ENCODE measurements around the gene CERS6. TPM values are rescaled to one million over a fixed set of nuclear protein-coding genes. Genes with fewer than 3 reads are reported as not detected.

CERS6 gene
- total RNA-seq, 1 donor, result 20.7 TPM

- peak in 2 of 3 donors; percentile 39 to 78 for DNase-seq (ENCODE audit: low read depth in 2 of 3, low spot score in 2 of 3)
These were observed 231.2 kb downstream of the CERS6 start for GRCh38 chr2:168687314-168687713.

GRCh38 chr2:168690381-168690885, 234.4 kb downstream of the CERS6 start:
- no peak for DNase-seq (ENCODE audit: low read depth in 2 of 3, low spot score in 2 of 3)

- no peak for DNase-seq (ENCODE audit: low read depth in 2 of 3, low spot score in 2 of 3)
These were observed 235.1 kb downstream of the CERS6 start for GRCh38 chr2:168691221-168691620.

GRCh38 chr2:168692132-168692744, 236.2 kb downstream of the CERS6 start:
- DNase-seq (ENCODE audit: low read depth in 2 of 3, low spot score in 2 of 3), result no peak

- DNase-seq (ENCODE audit: low read depth in 2 of 3, low spot score in 2 of 3), result no peak
These were observed 238.1 kb downstream of the CERS6 start for GRCh38 chr2:168694173-168694572.

- DNase-seq (ENCODE audit: low read depth in 2 of 3, low spot score in 2 of 3), result no peak
These were observed 238.8 kb downstream of the CERS6 start for GRCh38 chr2:168694866-168695265.

GRCh38 chr2:168697668-168698121, 241.6 kb downstream of the CERS6 start:
- no peak for DNase-seq (ENCODE audit: low read depth in 2 of 3, low spot score in 2 of 3)

- no peak for DNase-seq (ENCODE audit: low read depth in 2 of 3, low spot score in 2 of 3)
These were observed 242.9 kb downstream of the CERS6 start for GRCh38 chr2:168698969-168699368.

- no peak for DNase-seq (ENCODE audit: low read depth in 2 of 3, low spot score in 2 of 3)
These were observed 243.9 kb downstream of the CERS6 start for GRCh38 chr2:168699844-168700417.

- no peak for DNase-seq (ENCODE audit: low read depth in 2 of 3, low spot score in 2 of 3)
These were observed 244.7 kb downstream of the CERS6 start for GRCh38 chr2:168700615-168701245.

- DNase-seq (ENCODE audit: low read depth in 2 of 3, low spot score in 2 of 3), result no peak
These were observed 246.5 kb downstream of the CERS6 start for GRCh38 chr2:168702579-168702978.

- no peak for DNase-seq (ENCODE audit: low read depth in 2 of 3, low spot score in 2 of 3)
These were observed 247.9 kb downstream of the CERS6 start for GRCh38 chr2:168703926-168704325.

GRCh38 chr2:168705534-168706470, 249.7 kb downstream of the CERS6 start:
- peak in 1 of 3 donors; percentile 52 for DNase-seq (ENCODE audit: low read depth in 2 of 3, low spot score in 2 of 3)

GRCh38 chr2:168706806-168707205, 250.7 kb downstream of the CERS6 start:
- DNase-seq (ENCODE audit: low read depth in 2 of 3, low spot score in 2 of 3), result no peak

- DNase-seq (ENCODE audit: low read depth in 2 of 3, low spot score in 2 of 3), result no peak
These were observed 252.0 kb downstream of the CERS6 start for GRCh38 chr2:168708080-168708479.

GRCh38 chr2:168710754-168711467, 254.8 kb downstream of the CERS6 start:
- DNase-seq (ENCODE audit: low read depth in 2 of 3, low spot score in 2 of 3), result no peak

GRCh38 chr2:168712053-168712452, 256.0 kb downstream of the CERS6 start:
- DNase-seq (ENCODE audit: low read depth in 2 of 3, low spot score in 2 of 3), result peak in 1 of 3 donors; percentile 25

GRCh38 chr2:168713325-168713724, 257.3 kb downstream of the CERS6 start:
- DNase-seq (ENCODE audit: low read depth in 2 of 3, low spot score in 2 of 3), result no peak

GRCh38 chr2:168715849-168716248, 259.8 kb downstream of the CERS6 start:
- DNase-seq (ENCODE audit: low read depth in 2 of 3, low spot score in 2 of 3), result no peak

- no peak for DNase-seq (ENCODE audit: low read depth in 2 of 3, low spot score in 2 of 3)
These were observed 260.8 kb downstream of the CERS6 start for GRCh38 chr2:168716839-168717238.
